Measurements from ENCODE around the gene SORT1.
A peak's percentile ranks its signal among the peaks of the same experiment; 100 is the strongest.
"Not testable (repeated sequence)": the region's sequence is repeated elsewhere in the genome, so short reads cannot be mapped to it uniquely, and the experiment has no call there.

The SORT1 gene

DNA sequence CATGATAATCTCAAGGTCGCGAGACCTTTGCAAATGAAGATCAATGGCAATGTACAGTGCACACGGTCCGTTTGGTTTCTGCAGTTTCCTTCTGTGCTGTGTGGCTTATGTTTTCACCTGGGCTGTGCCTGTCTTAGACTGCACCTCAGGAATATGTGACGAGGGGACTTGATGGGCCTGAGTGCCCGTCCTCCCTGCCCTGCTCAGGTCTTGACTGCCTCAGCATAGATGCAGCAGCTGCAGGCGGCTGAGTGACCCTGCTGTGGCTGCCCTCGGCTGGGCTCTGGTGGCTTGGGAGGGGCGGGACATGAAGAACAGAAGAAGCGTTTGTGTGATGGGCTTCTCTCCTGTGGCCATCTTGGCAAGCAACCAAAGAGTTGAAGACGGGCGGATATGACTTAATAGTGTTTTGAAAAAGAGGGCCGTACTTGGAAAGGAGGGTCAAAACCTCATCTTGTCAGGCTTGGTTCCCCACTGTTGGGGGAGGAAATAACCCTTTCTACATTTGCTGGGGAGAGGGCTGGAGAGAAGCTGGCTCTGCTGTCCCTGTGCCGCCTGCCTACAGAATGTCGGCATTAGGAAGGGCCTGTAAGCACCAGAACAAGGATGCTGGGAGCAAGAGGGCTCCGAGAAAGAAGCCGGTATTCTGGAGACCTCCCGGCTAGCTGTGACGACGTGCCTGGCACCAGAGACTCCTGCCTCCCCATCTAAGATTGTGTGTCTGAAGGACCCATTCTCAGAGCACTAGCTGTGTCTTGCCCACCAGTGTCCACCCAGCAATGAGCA lies 98.0 kb downstream of the SORT1 start:
- DNase-seq (ENCODE audit: low read depth, low spot score) = peak; percentile 41

GRCh38 chr1:109298666-109299557 lies 98.8 kb downstream of the SORT1 start:
- DNase-seq (ENCODE audit: low read depth, low spot score) = peak; percentile 40

DNA sequence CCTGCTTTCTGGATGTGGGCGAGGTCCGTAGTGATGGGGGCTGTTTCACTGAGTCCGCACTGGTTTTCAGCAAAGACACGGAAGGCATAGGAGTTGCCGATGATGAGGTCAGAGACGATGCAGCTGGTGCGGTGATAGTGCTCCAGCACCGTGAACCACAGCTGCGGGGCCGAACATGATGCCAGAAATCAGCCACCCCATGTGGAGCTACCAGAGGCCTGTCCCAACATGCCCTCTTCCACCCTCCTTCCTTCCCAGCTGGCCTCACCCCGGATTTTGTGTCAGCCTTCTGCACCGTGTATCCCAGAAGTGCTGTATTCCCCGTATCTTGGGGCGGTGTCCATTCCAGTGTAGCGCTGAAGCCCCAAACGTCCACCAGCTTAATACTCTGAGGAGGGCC lies 100.9 kb downstream of the SORT1 start:
- no peak for DNase-seq (ENCODE audit: low read depth, low spot score)

DNA sequence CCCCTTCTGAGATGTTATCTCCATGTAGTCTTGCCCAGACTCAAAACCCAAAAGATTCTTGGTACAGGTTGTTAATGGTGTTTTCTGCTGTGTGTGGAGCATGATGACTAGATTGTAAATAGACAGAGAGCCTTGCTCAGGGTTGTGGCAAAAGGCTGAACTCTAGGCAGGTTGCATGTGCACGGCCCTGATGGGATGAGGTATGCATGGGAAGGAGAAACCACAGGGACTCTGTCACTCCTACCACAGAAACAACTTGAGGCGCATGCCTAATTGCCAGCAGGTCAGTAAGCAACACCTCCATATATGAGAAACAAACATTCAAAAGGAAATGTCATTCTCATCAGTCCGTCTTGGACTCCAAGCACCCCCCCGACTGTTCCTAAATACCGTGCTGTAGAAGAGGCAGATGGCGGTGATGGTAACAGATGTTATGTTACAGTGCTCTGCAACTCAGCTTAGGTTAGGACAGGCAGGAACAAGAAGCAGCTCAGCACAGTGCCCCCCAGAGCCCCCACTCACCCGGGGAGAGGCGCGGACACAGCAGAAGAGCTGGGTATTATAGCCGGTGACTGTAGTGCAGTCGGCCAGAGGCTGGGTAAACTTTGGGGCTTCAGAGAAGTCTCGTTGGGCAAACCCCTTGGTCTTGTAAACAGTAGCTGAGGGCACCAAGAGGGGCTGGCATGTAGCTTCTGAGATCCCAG lies 101.9 kb downstream of the SORT1 start:
- no peak for DNase-seq (ENCODE audit: low read depth, low spot score)

DNA sequence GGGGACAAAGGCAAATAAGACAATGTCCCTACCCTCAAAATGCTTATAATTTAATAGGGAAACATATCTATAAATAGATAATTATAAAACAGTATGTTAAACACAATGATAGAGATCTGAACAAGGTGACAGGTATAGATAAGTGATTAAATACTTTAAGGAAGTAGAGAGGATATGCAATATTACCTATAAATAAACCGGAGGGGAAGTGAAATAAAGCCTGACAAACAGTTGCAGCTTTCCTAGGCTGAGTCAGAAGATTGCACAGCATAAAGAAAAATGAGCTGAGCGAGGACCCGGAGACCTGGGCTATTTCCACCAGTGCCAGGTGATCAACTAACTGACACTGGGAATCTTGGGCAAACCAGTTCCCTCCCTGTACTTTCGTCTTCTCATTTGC lies 103.2 kb downstream of the SORT1 start:
- DNase-seq (ENCODE audit: low read depth, low spot score) = no peak

- no peak for DNase-seq (ENCODE audit: low read depth, low spot score)
These were observed 104.7 kb downstream of the SORT1 start for GRCh38 chr1:109293026-109293425.

DNA sequence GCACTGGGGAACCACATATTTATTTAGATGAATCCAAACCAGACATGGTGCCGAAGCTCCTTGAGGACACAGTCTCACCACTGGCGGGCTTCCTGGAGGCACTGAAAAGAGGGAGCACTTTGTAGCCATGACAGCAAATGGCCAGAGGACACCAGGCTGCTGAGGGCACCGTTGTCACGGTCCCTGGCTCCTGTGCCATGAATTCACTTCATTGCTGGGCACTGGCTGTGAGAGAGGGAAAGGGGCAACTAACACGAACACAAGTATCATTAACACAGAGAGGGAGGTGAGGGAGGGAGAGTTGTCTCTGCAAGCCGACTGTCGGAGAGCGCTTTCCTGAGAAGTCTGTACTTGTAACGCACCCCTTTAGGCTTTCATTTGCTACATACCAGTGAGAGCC lies 105.4 kb downstream of the SORT1 start:
- no peak for DNase-seq (ENCODE audit: low read depth, low spot score)

DNA sequence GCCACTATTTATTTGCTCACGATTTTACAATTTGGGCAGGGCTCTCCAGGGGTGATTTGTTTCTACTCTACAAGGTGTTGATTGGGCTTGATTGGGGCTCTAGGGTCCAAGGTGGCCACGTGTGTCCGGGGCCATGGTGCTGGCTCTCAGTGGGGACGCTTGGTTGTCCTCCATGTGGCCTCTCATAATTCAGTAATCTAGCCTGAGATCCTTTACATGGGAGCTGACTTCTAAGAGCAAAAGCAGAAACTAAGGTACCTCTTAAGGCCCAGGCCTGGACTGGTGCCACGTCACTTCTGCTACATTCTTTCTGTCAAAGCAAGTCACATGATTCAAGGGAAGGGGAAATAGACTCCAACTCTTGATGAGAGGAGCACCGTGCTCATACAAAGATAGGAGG lies 106.7 kb downstream of the SORT1 start:
- DNase-seq (ENCODE audit: low read depth, low spot score) = no peak

DNA sequence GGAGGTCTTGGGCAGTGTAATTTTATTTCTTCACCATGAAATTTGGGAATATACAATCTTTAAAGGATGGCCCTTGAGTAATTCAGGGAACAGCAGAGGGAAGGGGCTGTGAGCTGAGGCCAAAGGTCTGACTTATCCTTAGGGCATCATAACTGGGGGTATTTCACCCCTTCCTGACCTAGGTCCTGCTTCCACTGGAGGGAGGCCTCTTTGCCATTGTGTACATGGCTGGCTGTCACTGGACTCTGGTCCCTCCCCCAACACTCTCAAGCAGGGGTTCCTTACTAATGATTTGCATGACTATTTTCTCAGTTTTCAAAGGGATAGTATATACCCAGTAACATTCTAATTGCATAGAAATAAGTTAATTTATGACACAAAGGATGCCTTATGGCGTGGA lies 107.6 kb downstream of the SORT1 start:
- no peak for DNase-seq (ENCODE audit: low read depth, low spot score)

DNA sequence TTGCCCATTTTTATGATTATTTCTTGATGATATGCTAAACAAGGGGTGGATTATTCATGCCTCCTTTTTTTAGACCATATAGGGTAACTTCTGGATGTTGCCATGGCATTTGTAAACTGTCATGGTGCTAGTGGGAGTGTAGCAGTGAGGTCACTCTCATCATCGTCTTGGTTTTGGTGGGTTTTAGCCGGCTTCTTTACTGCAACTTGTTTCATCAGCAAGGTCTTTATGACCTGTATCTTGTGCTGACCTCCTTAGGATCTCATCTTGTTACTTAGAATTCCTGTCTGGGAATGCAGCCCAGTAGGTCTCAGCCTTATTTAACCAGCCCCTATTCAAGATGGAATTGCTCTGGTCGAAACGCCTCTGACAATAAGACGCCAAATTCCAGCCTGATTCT lies 111.0 kb downstream of the SORT1 start:
- DNase-seq (ENCODE audit: low read depth, low spot score) = not testable (repeated sequence)

DNA sequence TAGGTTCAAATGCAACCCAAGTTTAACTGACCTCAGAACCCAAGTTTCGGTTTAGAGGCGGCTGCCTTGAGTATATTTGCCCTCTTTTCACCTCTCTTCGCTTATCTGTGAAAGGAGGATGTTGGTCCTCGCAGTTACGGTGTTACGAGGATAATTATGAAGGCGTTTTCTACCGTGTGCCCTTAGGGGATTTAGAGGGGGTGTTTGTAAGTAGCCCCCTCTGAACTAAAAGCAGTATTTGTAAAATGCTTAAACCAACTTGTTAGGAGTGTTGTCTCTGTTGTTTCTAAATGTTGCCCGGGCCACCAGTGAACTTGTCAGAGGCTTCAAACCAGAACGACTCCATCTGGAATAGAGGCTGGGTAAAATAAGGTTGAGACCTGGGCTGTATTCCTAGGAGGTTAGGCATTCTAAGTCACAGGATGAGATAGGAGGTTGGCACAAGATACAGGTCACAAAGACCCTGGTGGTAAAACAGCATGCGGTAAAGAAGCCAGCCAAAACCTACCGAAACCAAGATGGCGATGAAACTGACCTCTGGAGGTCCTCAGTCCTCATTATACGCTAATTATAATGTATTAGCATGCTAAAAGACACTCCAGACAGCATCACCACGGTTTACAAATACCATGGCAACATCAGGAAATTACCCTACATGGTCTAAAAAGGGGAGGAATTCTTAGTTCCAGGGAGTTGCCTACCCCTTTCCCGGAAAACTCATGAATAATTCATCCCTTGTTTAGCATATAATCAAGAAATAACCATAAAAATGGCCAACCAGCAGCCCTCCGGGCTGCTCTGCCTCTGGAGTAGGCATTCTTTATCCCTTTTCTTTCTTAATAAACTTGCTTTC lies 113.7 kb downstream of the SORT1 start:
- no peak for DNase-seq (ENCODE audit: low read depth, low spot score)

DNA sequence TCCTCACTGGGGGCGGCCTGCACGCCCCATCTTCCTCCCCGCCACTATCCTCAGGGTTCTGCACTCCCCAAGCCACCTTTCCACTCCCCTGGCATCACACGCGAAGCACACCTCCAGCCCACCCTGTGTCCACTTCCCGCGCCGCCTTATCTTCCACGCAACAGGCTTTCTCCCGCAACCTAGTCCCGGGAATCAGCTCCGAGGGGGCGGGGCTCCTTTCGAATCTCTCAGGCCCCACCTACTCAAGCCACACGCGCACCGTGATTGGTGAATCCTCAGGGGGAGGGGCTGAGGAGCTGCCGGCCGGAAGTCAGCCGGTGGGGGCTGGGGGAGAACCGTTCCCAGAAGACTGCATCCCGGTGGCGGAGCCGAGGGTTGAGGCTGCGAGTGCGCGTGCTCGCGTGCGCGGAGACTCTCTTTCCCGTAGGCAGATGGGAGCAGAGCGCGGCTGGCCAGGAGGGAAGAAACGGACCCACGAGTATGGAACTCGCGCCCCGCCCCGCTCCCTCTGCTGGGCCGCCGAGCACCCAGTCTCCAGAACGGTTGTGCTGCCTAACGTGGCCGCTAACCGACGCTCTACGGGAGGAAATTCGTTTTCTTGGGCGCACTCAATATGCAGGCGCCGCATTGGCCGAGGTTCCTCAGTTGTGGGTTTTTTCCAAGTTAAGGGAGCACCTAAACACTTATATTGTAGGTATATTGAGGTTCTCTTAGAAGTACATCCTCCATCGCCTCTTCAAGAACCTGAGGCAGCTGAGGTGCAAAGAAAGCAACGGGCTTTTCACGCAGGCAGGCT lies 114.6 kb downstream of the SORT1 start, which contains the start of gene PSRC1:
TSS of gene PSRC1 (minus strand) at position 194 of the 796 bp plus-strand sequence.
- peak; percentile 87 for DNase-seq (ENCODE audit: low read depth, low spot score)

DNA sequence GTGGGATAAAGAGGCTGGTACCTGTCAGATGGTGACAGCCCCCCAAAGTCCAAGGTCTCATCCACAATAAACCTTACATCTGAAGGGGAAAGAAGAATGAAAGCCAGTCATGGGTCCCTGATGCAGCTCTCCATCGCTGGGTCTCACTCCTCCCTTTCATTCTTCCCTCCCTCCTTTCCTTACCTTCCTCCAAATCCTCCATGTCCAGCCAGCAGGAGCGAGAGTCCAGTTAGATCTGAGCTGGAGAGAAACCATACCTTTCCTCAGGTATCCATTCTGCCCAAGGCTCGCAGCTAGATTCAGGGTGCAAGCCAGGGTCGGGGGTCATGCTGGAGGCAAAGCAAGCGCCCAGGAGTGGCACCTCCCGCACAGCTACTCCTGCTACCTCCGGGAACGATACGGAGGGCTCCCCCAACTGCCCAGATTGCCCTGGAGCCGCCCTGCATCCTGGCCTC lies 115.2 kb downstream of the SORT1 start:
- DNase-seq (ENCODE audit: low read depth, low spot score) = no peak

DNA sequence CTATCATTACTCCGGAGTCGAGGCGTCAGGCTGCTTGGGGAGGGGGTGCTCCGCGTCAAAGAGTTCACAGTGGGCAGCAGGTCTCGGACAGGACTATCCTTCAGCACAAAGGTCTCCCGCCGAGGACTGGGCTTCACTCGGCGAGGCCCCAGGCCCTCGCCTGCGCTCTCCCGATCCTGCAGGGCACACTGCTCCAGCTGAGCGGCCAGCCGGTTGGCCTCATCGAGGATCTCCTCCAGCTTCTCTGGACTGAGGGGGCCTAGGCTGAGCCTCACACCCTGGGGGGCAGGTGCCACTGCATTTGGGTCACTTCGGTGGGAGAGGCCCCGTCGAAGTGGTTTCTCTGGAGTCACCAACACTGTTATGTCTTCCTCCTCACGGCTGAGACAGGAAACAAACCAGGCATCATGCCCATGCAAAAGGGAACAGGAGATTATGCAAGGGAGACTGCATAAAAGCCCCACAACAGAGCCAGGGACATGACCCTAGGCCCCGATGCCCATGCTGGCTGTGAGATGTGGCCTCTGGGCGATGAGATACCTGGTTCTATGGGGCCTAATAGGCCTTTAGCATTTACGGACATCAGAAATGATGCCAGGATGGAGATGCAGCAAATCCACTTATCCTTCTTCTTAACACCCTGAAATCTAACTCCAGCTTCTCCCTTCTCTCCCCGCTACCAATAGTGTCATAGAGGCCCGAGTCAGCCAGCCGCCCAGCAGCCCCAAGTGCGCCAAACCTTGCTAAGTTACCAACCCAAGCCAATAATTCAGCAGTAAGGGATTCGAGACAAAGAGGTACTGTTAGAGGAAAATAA lies 115.8 kb downstream of the SORT1 start:
- DNase-seq (ENCODE audit: low read depth, low spot score) = no peak

- no peak for DNase-seq (ENCODE audit: low read depth, low spot score)
These were observed 116.9 kb downstream of the SORT1 start for GRCh38 chr1:109280862-109281261.

DNA sequence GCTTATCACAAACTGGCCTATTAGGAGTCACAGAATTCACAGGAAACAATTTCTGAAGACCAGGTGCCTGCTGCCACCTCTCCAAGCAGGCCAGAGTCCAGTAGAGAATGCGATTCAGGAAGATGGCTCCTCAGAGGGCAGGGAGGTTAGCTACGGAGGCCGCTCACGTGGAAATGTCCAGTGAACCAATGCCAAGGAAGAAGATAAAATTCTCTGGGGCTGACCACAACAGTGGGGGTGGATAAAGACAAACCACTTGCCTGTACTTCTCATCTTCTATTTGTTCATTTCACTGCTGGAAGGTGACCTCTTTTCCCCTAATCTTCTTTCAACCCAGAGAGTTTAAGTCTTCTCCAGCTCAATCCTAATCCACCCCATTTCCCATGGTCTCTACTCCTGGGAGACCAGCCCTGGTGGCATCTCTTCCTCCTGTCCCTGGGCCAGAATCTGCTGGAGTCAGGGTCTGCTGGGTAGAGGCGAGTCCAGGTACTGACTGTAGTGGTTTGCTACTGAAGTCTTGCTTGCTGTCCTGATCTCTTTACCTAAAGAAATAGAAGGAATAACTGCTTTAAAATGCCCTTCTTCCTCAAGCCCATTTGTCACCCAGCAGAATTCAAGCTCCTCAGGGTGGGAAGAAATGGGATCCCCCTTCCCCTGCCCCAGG lies 118.0 kb downstream of the SORT1 start:
- DNase-seq (ENCODE audit: low read depth, low spot score) = no peak

GRCh38 chr1:109277434-109278204 lies 120.1 kb downstream of the SORT1 start:
- DNase-seq (ENCODE audit: low read depth, low spot score) = no peak

GRCh38 chr1:109275706-109276345 lies 121.9 kb downstream of the SORT1 start:
- DNase-seq (ENCODE audit: low read depth, low spot score) = no peak

Data from brain pericyte (primary cell).